T47D (cell line): ENCODE measurements around the gene MLLT10.

Experiments used
- DNase-seq, 2 experiments: peaks; one replicate each; pipeline versions ENCODE4 v3.0.0 to v3.0.0-alpha.2; 2011 to 2012; ENCODE audit warnings: low read depth in 1 of 2, low spot score in 1 of 2
- JUND ChIP-seq: IDR thresholded peaks from 2 replicates; pipeline ENCODE4 v1.6.1; 2012; ENCODE audit warnings: low read depth
- in situ Hi-C: cut with HindIII; loops from 2 replicates; pipeline ENCODE4 v1.10.0; 2016; ENCODE audit warnings: low sequenced_read_pairs, low pct_unique_long_range_greater_than_20kb

Gene MLLT10

DNA sequence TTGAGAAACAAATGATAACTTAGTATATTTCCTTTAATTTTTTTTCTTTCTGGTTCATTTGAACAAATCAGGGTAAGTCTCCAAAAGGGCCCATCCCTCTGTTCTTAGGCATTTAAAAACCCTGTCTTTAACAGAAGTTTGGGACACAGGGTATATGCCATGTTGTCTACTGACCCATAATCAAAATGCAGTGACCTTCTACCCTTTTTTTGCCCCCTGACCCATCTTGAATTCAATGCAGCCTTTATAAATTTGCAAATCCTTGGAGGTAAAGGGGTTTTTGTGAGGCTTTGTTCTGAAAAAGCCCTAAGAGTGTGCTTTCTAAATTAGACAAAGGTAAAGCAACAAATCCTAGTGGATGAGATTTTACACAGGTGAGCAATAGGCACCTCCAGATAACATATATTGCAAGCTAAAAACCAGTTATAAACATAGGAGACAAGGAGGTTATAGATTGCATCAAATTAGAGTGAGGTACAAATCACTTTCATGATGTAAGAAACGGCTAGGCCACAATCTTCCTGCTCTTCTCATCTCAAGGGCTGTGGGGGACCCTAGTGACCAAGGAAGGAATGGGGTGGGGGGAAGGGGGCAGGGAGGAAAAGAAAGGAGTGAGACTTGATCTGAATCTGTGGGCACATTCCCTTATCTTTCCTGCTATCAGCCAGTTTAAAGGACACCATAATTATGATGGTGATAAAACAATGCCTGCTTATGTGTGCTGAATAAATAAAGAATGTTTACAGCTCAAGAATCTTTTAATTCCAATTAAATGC, 11.2 kb upstream of the MLLT10 start:
- in situ Hi-C loops = no loop called here
- no peak for DNase-seq
- TF ChIP-seq JUND = no peak

DNA sequence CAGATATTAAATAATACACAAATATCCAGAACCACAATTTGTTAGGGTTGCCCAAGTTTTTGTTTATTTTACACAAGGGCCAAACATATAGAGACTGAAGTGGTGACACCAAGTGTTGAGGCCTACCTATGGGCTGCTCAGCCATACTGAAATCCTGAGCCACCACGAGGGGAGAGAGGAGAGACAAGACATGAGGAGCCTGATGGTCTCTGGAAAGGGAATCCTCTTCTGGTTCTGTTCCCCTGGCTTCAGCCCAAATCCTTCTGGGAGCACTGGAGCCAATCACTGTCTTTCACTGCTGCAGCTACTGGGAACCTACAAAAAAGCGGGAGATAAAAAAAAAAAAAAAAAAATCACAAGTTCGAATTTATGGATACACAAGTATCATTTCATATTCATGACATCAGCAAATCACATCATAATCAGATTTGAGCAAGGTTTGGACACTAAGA, 10.4 kb upstream of the MLLT10 start:
- in situ Hi-C loops = no loop called here
- no peak for TF ChIP-seq JUND
- no peak for DNase-seq

DNA sequence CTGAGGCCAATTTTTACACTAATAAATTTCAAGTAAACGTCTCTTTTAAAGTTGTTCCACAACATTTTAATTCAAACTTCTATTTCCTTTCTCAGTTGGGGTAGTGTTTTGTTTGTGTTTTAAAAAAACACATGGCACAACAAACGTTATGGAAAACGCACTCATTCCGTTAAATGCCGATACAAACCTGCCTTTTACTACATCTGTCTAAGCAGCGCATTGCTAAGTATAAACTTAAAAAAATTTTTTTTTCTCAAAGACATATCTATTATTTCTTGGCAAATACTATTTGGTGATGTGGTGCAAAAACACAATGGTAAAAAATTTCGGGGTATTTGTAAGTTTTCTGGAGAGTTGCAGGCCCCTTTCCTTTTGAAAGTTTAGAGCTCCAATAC, 9.9 kb upstream of the MLLT10 start:
- in situ Hi-C loops = no loop called here
- DNase-seq = no peak
- no peak for TF ChIP-seq JUND

DNA sequence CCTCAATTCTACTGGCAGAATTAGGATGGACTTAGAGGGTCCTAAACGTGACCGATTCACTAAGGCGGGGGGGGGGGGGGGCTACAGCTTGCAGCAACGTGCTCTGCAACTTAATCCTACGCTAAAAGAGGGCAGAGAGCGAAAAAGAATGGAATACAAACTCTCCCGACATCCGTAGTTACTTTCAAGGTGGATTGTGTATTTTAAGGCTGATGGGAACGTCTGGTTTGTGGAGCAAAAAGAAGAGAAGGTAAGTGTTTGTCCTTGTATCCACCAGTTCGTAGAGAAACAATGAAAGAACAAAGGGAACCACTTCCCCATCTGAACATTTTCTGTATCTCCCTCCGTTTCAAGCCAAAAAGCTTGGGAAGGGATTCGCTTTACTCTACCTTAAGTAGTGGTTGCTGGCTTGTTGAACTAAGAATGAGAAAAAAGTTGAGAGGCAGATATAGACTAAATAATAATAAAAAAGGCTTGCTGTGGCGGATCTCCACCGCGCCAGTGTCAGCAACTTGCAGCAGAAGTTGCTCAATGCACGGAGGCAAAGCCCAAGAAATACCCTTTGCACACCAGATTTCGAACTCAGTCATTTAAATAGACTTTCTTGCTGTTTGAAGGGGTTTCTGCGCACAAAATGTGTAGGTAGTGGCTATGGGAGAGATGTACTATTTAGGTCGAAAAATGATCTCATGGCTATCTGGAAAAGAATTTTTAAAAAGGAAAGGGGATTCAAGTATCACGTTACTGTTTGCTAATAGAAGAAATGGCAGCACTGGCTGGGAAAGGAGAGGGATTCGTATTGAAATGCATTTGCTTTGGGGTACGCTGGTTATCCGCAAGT, 9.3 kb upstream of the MLLT10 start:
- no peak for TF ChIP-seq JUND
- in situ Hi-C loops = no loop called here
- DNase-seq = peak in 1 of 2 experiments; percentile 1

DNA sequence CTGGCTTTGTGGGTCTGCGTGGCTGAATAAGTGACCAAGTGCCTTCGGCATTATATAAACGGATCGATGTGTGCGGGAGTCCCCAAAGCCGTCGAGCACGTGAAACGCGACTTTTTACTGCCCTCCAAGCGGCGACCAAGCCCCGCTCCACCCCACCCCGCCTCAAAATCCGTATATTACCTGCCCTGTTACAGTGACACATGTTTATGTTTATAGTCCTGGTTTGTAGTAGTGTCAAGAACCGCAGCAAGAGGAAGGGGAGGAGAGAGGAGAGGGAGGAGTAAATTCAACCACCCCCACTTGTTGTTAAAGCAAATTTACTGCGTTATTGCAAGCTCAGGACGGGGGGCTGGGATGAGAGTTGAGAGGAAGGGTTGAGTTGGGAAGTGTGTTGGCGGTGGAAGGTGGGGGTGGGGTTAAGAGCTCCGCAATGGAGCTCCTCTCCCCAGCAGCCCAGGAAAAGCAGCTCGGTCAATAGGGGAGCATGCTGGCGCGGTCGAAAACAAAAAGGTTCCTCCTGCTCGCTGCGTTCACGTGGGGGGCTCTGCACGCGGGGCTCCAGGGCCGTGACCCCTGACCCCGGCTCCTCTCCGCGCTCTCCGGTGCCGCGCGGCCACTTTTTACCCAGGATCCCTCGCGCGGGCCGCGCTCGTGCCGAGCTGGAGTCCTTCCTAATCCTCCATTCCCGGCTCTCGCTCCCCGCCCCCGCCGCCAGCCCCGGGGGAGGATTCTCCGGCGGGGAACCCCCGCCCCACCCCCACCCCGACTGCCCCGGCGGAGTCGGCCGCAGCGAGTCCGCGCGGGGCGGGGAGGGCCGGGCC, 8.5 kb upstream of the MLLT10 start, which contains the start of gene SKIDA1:
Gene SKIDA1 (minus strand): TSS at position 316 of the 821 bp plus-strand sequence. CDS start 7,860 bp downstream, outside the sequence.
- in situ Hi-C loops = no loop called here
- TF ChIP-seq JUND = no peak
- DNase-seq = peak in 1 of 2 experiments; percentile 77

DNA sequence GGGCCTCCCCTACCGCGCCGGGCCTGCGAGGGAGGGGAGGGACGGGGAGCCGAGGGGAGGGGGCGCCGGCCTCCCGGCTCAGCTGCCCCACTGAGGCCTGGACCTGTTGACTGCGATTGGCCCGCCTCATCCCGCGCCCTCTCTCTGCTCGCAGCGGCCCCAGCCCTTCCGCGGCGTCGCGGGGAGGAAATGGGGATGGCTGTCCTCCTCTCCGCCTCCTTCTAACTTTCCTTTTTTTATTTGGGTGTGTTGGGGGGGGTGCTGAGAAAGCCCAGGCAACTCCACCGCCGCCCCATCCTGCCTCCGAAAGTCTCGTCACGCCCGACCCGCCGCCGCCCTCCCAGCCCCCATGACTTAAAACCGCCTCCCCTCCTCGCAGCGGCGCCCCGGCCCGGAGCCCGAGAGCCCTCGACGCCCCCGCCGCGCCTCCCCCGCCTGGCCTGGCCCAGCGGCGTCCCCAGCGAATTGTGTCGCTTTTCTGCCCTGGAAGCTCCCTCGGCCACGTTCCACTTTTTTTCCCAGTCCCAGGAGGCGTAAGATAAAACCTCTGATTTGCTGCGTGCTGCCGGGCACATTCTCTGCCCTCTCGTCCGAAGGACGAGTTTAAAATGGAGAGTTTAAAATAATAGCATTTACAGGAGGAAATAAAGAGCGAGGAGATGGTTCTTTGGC, 7.7 kb upstream of the MLLT10 start:
- no peak for TF ChIP-seq JUND
- peak in 1 of 2 experiments; percentile 50 for DNase-seq
- in situ Hi-C loops = no loop called here

DNA sequence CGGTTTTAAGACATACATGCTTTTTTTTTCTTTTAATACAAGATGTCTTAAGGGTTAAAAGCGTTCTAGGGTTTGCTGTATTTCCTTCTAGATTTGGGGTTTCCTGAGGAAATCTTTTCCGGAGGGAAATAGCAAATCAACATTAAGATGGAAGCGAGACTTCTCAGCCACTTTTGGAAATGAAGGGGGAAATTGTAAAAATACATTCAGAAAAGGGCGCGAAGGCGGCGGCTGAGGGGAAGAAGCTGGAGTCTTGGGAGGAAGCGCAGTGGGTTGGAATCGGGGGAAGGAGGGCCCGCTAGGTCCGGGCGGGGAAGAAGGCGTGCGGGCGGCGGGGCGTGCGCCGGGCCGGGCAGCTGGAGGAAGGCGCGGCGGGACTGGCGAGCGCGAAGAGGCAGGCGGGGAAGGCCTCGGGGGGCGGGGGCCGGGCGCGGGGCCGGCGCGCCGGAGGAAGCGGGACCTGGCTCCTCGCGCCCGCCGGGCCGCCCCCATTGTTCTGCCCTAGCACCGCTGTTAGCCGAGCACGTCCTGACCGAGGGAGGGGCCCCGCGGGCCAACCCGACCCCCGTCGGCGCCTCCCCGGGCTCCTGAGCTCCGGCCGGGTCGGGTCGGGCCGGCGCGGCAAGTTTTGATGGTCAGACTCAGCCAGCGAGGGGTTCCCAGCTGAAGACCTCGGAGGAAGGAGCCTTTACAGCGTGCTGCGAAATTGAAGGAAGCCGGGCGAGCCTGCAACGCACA, 7.0 kb upstream of the MLLT10 start:
- peak in 1 of 2 experiments; percentile 54 for DNase-seq
- in situ Hi-C loops = no loop called here
- TF ChIP-seq JUND = no peak

DNA sequence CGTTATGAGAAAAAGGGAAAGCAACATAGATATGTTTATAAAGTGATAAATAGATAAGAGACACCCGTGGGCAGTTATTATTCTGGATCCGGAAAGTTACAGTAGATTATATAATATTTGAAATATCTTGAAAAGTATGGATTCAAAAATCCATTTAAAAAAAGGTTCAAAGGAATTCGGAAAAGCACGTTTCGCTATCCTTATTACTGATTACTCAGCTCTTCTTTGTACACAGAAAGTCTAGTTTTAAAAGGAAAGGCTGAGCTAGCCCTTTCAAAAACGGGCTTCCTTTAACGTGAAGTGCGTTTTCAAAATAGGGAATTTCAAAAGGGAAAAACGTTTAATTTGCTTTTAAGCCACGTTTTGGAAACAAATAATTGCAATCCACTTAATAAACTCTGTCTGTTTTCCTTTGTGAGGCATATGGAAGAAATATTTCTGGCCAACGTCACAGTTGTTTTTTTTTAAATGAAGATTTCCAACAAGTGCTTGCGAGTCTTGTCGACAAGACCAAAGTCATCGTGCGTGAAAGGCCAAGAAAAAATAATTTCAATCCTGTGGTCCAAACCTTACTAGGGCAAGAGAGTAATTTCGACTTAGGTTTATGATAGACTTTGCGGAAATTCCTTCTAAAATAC, 6.3 kb upstream of the MLLT10 start:
- TF ChIP-seq JUND = no peak
- DNase-seq = no peak
- in situ Hi-C loops = no loop called here

DNA sequence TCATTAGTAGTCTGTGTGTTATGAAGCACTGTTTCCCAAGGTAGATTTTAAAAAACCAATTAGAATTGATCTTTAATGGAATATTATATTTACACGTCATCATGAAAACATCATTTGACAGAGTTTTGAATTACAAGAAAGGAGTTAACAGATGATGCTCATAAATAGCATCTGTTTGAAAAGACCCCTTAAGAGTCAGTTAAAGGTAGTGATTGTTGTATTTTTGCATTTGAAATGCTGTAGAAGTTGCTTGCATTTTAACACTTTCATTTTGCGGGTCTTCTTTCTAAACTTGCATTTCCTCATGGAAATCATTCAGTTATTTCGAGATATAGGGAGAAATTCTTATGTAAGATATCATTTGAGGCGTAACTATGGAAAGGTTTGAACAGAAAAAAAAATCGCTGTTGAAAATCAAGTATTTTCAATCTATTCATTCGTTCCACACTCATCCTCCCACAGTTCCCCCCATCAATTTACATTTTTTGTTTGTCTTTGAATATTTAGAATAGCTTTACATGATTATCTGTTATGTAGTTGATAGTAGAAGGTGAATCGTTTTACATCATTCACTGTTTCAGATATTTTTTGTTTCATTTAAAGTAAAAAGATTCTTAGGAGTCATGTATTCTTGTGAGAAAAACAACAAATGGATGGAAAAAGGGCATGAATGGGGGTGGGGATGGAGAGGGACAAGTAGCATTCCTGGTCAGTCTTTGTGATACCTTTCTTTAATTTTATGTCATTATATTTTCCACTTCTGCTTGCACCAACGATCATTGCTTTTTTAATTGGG, 5.6 kb upstream of the MLLT10 start:
- TF ChIP-seq JUND = no peak
- in situ Hi-C loops = no loop called here

More for the DNA sequence above, 5.6 kb upstream of the MLLT10 start:
- DNase-seq = no peak
